Gastroesophageal sphincter (tissue), 4 donors: ENCODE data around the gene DLX3. TPM values are rescaled to one million over a fixed set of nuclear protein-coding genes. Genes with fewer than 3 reads are reported as not detected.

ENCODE experiments used
- ATAC-seq: fragments of 150-250 bp; one replicate; pipeline ENCODE4 v1.9.1; 2016; ENCODE audit warnings: mild to moderate bottlenecking, moderate library complexity
- H3K27ac ChIP-seq, 4 donors: fragments of 200-600 bp; sonication (generic) in 3 of 4; 1 replicate in 3 of 4; 2 replicates in 1 of 4; pipeline ENCODE4 v1.5.1; 2016 to 2019
- H3K27me3 ChIP-seq: fragments of 200-600 bp; sonication (generic); one replicate; pipeline ENCODE4 v1.5.1; 2019
- H3K36me3 ChIP-seq, 2 donors: fragments of 200-600 bp; sonication (generic); one replicate each; pipeline ENCODE4 v1.5.1; 2019; ENCODE audit warnings: control low read depth in 1 of 2
- H3K4me1 ChIP-seq, 3 donors: fragments of 200-600 bp; sonication (generic); 1 replicate in 2 of 3; 2 replicates in 1 of 3; pipeline ENCODE4 v1.5.1; 2016 to 2019; ENCODE audit warnings: control low read depth in 2 of 3
- H3K4me3 ChIP-seq, 2 donors: fragments of 200-600 bp; sonication (generic); one replicate each; pipeline ENCODE4 v1.5.1; 2019; ENCODE audit warnings: mild to moderate bottlenecking in 1 of 2, moderate library complexity in 1 of 2
- H3K9me3 ChIP-seq, 3 donors: fragments of 200-600 bp; sonication (generic); one replicate each; pipeline ENCODE4 v1.5.1; 2017 to 2019; ENCODE audit warnings: control low read depth in 2 of 3
- CTCF ChIP-seq, 4 experiments: fragments of 200-600 bp in 2 of 4; fragments of 450-650 bp in 2 of 4; sonication (generic) in 1 of 4; IDR thresholded peaks; one replicate each; pipeline ENCODE4 v1.5.1; 2017 to 2019; ENCODE audit warnings: antibody characterized with exemption in 4 of 4, mild to moderate bottlenecking in 2 of 4, moderate library complexity in 2 of 4
- EP300 ChIP-seq: sonication (generic); formaldehyde crosslinking; IDR thresholded peaks from one replicate; pipeline ENCODE4 v1.6.1; 2017; ENCODE audit warnings: antibody characterized with exemption, mild to moderate bottlenecking
- POLR2A ChIP-seq, 2 donors: fragments of 450-650 bp; IDR thresholded peaks; one replicate each; pipeline ENCODE4 v1.6.1; 2017; ENCODE audit warnings: antibody characterized with exemption in 2 of 2, mild to moderate bottlenecking in 2 of 2, moderate library complexity in 1 of 2
- POLR2AphosphoS5 ChIP-seq: sonication (generic); formaldehyde crosslinking; IDR thresholded peaks from one replicate; pipeline ENCODE4 v1.6.1; 2017; ENCODE audit warnings: antibody characterized with exemption
- WGBS, 2 donors: methylation state at CpG; one replicate each; pipeline ENCODE4 v1.1.5; 2018; ENCODE audit warnings: low coverage in 1 of 2; 5-methylcytosine and 5-hydroxymethylcytosine counted together
- total RNA-seq, 4 donors: library from RNA; depleted of rRNA; stranded (reverse); fragments of >200 nt; gene quantifications; one replicate each; pipeline ENCODE4 v1.1.0, GENCODE V29; 2016

Gene DLX3
- total RNA-seq, 4 donors from 2014 or later: not detected

GRCh38 chr17:50003911-50004310 lies 8.9 kb upstream of the DLX3 start:
- TF ChIP-seq EP300: no peak
- WGBS, 2 donors: 70 to 71% methylated on average over 3 to 4 of the region's 4 CpGs
- no peak overlapping the region for H3K27ac ChIP-seq
- H3K4me3 ChIP-seq: no peak overlapping the region
- H3K27me3 ChIP-seq: peaks cover 71% of the 10 kb centered on the region
- H3K9me3 ChIP-seq: peaks cover 0 to 5% (median 0%) of the 10 kb centered on the region in 3 donors
- ATAC-seq: no peak
- no peaks in the 10 kb centered on the region for H3K4me1 ChIP-seq
- H3K36me3 ChIP-seq: no peaks in the 10 kb centered on the region

GRCh38 chr17:49998836-49999511 lies 4.0 kb upstream of the DLX3 start:
- peaks cover 0 to 41% (median 18%) of the 10 kb centered on the region in 3 donors for H3K4me1 ChIP-seq
- H3K9me3 ChIP-seq: no peaks in the 10 kb centered on the region
- no peak overlapping the region for H3K27ac ChIP-seq
- H3K27me3 ChIP-seq: peaks cover 99% of the 10 kb centered on the region
- 32 to 57% methylated on average over 2 to 7 of the region's 11 CpGs for WGBS, 2 donors
- no peak overlapping the region for H3K4me3 ChIP-seq
- no peak for TF ChIP-seq POLR2A (IDR thresholded peaks at IDR 0.05)
- TF ChIP-seq EP300: no peak
- no peak for TF ChIP-seq POLR2AphosphoS5
- TF ChIP-seq CTCF (IDR thresholded peaks at IDR 0.05): no peak
- no peak for ATAC-seq
- H3K36me3 ChIP-seq: no peaks in the 10 kb centered on the region

GRCh38 chr17:49997773-49998703 lies 3.0 kb upstream of the DLX3 start:
- Histone ChIP-seq H3K4me1 (peaks cover 0 to 50% (median 20%) of the 10 kb centered on the region in 3 donors), H3K27ac (no peak overlapping the region), H3K4me3 (no peak overlapping the region), H3K9me3 (no peaks in the 10 kb centered on the region), H3K36me3 (no peaks in the 10 kb centered on the region), H3K27me3 (peaks cover 99% of the 10 kb centered on the region)
- no peak for TF ChIP-seq POLR2AphosphoS5
- TF ChIP-seq CTCF (IDR thresholded peaks at IDR 0.05): peak; percentile 84 to 95 (median 92)
- peak; percentile 48 for ATAC-seq
- 21 to 35% methylated on average over 5 of the region's 20 CpGs for WGBS, 2 donors

GRCh38 chr17:49997301-49997650 lies 2.3 kb upstream of the DLX3 start:
- no peak for TF ChIP-seq CTCF (IDR thresholded peaks at IDR 0.05)
- TF ChIP-seq POLR2A (IDR thresholded peaks at IDR 0.05): no peak
- TF ChIP-seq POLR2AphosphoS5: no peak
- TF ChIP-seq EP300: no peak
- Histone ChIP-seq H3K4me3 (peak overlapping the region in 1 of 2 donors; percentile 47), H3K27me3 (peaks cover 100% of the 10 kb centered on the region), H3K36me3 (no peaks in the 10 kb centered on the region), H3K9me3 (no peaks in the 10 kb centered on the region), H3K4me1 (peaks cover 0 to 53% (median 22%) of the 10 kb centered on the region in 3 donors), H3K27ac (no peak overlapping the region)
- no peak for ATAC-seq
- 42% methylated on average over 2 of the region's 6 CpGs; no CpG with 5 or more reads in 1 of the 2 donors for WGBS, 2 donors

- no peak for TF ChIP-seq POLR2A (IDR thresholded peaks at IDR 0.05)
- TF ChIP-seq CTCF (IDR thresholded peaks at IDR 0.05): peak in 3 of 4 experiments; percentile 93 to 100 (median 95)
- ATAC-seq: no peak
- H3K27ac ChIP-seq: no peak overlapping the region
- no peaks in the 10 kb centered on the region for H3K9me3 ChIP-seq
- H3K27me3 ChIP-seq: peaks cover 100% of the 10 kb centered on the region
- H3K4me3 ChIP-seq: peak overlapping the region; percentile 5 to 47
- H3K4me1 ChIP-seq: peaks cover 0 to 53% (median 22%) of the 10 kb centered on the region in 3 donors
- WGBS, 2 donors: 0% methylated on average over 1 to 6 of the region's 58 CpGs
- no peaks in the 10 kb centered on the region for H3K36me3 ChIP-seq
Observed at GRCh38 chr17:49996495-49997300, 1.7 kb upstream of the DLX3 start.
